GM12872 (cell line): ENCODE data around the gene TOX2.

Experiments
- CTCF ChIP-seq: IDR thresholded peaks from 3 replicates; pipeline ENCODE4 v1.5.1; 2011; ENCODE audit warnings: low read depth, mild to moderate bottlenecking, low read length, moderate library complexity; ENCODE audit not compliant: insufficient read depth

The TOX2 gene

DNA sequence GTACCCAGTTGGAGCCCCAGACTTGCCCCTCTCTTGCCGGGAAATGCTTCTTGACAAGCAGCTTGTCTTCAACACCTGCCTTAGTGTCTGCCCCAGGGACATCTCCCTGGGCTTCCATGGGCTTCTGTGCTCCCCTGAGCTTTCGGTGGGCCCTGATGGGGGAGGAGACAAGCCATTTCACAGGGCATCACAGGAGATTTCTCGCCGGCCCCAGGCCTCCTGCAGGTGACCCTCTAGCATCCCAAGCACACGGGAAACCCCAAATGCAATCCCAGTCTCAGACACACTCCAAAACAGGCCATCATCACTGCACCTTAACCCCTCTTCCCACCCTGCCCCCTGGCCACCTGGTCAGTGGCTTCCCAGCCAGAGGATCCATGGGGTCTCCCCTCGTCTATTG is 197.8 kb downstream of the TOX2 start:
- TF ChIP-seq CTCF = no peak

DNA sequence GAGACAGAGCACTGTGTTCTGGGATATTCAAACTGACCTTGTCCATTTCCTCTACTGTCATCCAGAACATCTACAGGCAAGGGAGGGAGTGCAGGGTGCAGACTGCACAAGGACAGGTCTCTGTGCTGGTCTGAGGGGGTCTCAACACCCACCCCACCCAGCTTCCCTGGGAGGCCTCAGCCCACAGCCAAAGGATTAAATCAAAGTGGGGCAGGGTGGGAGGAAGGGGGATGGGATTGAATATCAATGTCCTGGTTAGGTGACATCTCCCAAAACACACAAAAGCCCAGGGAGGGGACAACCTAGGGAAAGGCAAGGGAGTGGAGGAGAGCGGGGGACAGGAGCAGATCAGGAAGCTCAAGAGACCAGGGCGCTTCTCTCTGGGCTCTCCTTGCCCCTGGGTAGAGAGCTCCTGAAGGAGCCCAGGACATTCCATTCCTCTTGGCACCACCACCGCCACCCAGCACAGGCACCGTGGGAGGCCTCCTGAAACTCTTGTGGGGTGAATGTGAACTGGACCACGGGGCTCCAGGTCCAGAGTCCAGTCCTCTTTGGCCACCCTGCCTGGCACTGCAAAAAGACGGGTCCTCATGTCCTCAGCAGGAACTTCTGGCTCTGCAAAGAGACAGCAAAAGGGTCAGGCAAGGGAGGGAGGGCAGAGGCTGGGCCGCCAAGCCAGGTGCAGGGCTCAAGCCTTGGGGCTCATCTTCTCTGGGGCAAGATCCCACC is 198.4 kb downstream of the TOX2 start:
- TF ChIP-seq CTCF = no peak

- no peak for TF ChIP-seq CTCF
Measured at GRCh38 chr20:44113618-44114376, 199.1 kb downstream of the TOX2 start.

GRCh38 chr20:44115181-44115580 is 200.5 kb downstream of the TOX2 start:
- no peak for TF ChIP-seq CTCF

- no peak for TF ChIP-seq CTCF
Measured at GRCh38 chr20:44115762-44116644, 201.4 kb downstream of the TOX2 start.

DNA sequence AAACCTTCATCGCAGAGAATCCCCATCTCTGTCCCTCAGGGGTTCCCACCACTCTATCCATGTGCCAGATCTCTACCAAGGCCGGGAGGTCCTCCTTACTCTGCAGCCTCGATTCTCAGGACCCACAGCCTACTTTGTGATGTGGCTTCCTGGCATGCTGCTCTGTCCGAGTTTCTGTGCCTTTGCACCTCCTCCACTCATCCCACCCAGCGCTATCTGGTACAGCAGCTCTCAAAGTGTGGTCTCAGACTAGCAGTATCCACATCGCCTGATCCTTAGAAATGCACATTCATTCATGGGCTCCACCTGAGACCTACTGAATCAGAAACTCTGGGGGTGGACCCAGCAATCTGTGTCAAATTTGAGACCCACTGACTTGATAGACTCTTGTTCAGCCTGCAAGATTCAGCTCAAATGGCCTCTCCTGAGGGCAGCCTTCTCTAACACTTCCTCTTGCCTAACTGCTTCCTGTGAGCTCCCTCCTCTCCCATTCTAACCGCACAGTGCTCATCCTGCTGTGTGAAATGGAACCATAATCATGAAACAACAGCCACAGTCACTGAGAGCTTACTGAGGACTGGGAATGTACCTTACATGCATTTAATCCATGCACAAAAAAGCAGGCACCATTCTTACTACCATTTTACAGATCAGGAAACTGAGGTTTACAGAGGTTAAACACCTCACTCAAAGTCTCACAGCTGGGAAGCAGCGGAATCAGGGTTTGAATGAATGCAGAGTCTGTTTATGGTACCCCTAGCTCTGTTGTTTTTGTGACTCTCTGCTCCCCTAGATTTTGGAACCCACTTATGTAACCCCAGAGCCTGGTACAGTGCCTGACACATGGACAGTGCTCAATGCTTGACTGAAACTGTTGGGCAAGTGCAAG is 202.9 kb downstream of the TOX2 start:
- TF ChIP-seq CTCF = no peak
